Activated CD4-positive, alpha-beta T cell treated with anti-CD3 and anti-CD28 coated beads for 36 hours (primary cell): ENCODE measurements around the gene FKBP5. TPM values are rescaled to one million over a fixed set of nuclear protein-coding genes. Genes with fewer than 3 reads are reported as not detected.
"Not testable (repeated sequence)": the region's sequence is repeated elsewhere in the genome, so short reads cannot be mapped to it uniquely, and the experiment has no call there.

Experiments used
- ATAC-seq: fragments of 200-7000 bp; cut with Tn5 transposase; one replicate; pipeline ENCODE4 v1.10.0; 2021; ENCODE audit warnings: mild to moderate bottlenecking, moderate library complexity
- CTCF ChIA-PET: fragments of 350-600 bp; sonication (Branson Sonifier 250); formaldehyde crosslinking; loops from one replicate; lab custom pipeline; 2021; ENCODE audit warnings: antibody characterized with exemption; lab: Charles Lee
- POLR2A ChIA-PET: fragments of 350-600 bp; sonication (Branson Sonifier 250); formaldehyde crosslinking; loops from one replicate; lab custom pipeline; 2021; ENCODE audit warnings: antibody characterized with exemption, inconsistent platforms; lab: Charles Lee
- DNase-seq: peaks from one replicate; pipeline ENCODE4 v3.0.0-alpha.2; 2020
- H3K27ac Mint-ChIP-seq: one replicate; pipeline ENCODE4 v1.8.0; 2021; ENCODE audit warnings: mixed read lengths
- H3K27me3 Mint-ChIP-seq: one replicate; pipeline ENCODE4 v1.8.0; 2021; ENCODE audit warnings: mixed read lengths
- H3K36me3 Mint-ChIP-seq: one replicate; pipeline ENCODE4 v1.8.0; 2021; ENCODE audit warnings: low read depth, mixed read lengths
- H3K4me1 Mint-ChIP-seq: one replicate; pipeline ENCODE4 v1.8.0; 2021; ENCODE audit warnings: mixed read lengths
- H3K4me3 Mint-ChIP-seq: one replicate; pipeline ENCODE4 v1.8.0; 2021; ENCODE audit warnings: mild to moderate bottlenecking, moderate library complexity, mixed read lengths
- H3K9me3 Mint-ChIP-seq: one replicate; pipeline ENCODE4 v1.8.0; 2021; ENCODE audit warnings: low read depth, mixed read lengths
- intact Hi-C, 2 experiments: fragments of 100-400 bp; cut with DNase I in 1 of 2; cut with micrococcal nuclease in 1 of 2; formaldehyde crosslinking; loops; one replicate each; pipeline versions ENCODE4 v1.14.2 to v1.15.1; 2022 to 2024; cut with DNase I, micrococcal nuclease
- total RNA-seq, 2 experiments: library from RNA; stranded (reverse); gene quantifications; one replicate each; pipeline ENCODE4 v1.2.3, GENCODE V29; 2021

The FKBP5 gene
- total RNA-seq, 2 experiments from 2014 or later, result 140 to 141 TPM

DNA sequence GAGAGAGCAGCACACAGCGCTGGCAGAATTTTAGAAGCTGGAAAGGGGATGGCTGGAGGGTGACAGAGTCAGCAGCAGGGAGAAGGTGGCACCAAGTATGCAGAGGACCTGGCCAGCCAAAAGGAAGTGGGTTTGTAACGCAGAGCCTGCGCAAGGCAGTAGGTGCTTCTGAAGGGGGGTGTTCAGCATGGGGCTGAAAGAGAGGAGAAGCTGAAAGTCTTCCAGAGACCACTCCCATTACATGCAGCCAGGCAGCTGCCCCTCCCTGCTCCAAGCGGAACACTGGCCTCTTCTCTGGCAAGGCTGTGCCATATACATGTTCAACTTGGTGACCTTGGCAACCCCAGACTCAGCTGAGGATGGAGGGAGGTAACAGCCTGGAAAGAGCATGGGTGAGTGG is 133.9 kb downstream of the FKBP5 start:
- DNase-seq (no peak), ATAC-seq (no peak)
- no peaks in the 10 kb centered on the region for H3K4me1 Mint-ChIP-seq
- CTCF ChIA-PET, result interaction anchor here (1.4 to 2.2 kb wide), 2 partner anchors 9 to 182 kb away, joined by 3 to 6 read pairs; partner anchors contain the start of gene ARMC12
- H3K27me3 Mint-ChIP-seq, result no peaks in the 10 kb centered on the region
- H3K9me3 Mint-ChIP-seq, result peaks cover 3% of the 10 kb centered on the region
- H3K27ac Mint-ChIP-seq, result no peak overlapping the region
- POLR2A ChIA-PET, result no interaction called here
- intact Hi-C loops, result no loop called here
- no peak overlapping the region for H3K4me3 Mint-ChIP-seq
- peaks cover 2% of the 10 kb centered on the region for H3K36me3 Mint-ChIP-seq

DNA sequence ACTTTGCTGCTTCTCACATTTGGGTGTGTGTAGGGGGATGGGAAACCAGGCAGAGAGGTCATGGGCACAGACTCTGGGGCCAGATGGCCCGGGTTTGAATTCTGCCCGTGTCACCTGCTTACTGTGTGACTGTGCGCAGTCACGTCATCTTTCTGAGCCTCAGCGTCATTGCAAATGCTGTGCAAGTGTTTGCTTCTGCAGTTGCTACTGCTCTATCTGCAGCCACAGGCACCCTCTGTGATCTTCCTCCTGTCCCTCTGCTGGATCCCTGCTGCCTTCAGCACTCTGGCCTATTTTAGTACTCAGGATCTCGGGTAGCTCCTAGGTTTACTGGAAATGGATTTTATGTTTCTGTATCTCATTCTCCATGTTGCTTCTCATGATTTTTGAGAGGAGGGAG is 135.4 kb downstream of the FKBP5 start:
- no peak overlapping the region for H3K4me3 Mint-ChIP-seq
- ATAC-seq (no peak), DNase-seq (no peak)
- no peaks in the 10 kb centered on the region for H3K4me1 Mint-ChIP-seq
- peaks cover 2% of the 10 kb centered on the region for H3K36me3 Mint-ChIP-seq
- intact Hi-C loops, result loop anchor here in 1 of 2 experiments (2.0 kb wide), 1 partner anchor 211 kb away; the partner anchor contains the start of gene PPARD
- POLR2A ChIA-PET, result no interaction called here
- no peak overlapping the region for H3K27ac Mint-ChIP-seq
- no peaks in the 10 kb centered on the region for H3K27me3 Mint-ChIP-seq
- CTCF ChIA-PET, result interaction anchor here (0.8 to 3.6 kb wide), 13 partner anchors 9 to 257 kb away, joined by 3 to 47 read pairs (median 5); partner anchors contain the start of genes ARMC12 and FANCE
- H3K9me3 Mint-ChIP-seq, result peaks cover 3% of the 10 kb centered on the region

DNA sequence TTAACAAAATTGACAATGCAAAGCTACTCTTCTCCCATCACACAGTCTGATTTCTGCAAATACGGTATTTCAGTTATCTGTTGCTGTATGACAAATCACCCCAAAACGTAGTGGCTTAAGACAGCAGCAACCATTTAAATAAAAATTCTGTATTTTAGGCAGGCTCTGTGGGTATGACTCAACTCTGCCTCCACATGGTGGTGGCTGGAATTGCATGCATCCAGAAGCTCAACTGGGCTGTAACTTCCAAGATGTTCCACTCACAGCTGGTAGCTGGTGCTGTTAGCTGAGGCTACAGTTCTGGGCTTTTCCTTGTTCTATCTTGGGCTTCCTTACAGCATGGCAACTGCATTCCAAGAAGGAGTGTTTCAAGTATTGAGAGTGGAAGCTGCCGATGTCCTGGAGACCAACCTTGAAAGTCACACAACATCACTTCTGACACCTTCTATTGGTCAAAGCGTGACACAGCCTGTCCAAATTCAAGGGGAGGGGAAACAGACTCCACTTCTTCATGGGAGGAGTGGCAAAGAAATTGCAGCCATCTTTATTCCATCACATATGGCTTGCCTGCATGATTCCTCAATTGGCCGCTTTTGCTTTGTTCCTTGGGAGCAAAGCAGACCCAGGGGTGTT is 136.3 kb downstream of the FKBP5 start:
- ATAC-seq (peak; percentile 60), DNase-seq (peak; percentile 80)
- H3K27me3 Mint-ChIP-seq, result no peaks in the 10 kb centered on the region
- ChIA-PET POLR2A (interaction anchor here (0.7 kb wide), 1 partner anchor 81 kb away, joined by 3 read pairs; no protein-coding TSS in a partner anchor), CTCF (interaction anchor here (0.6 to 3.6 kb wide), 36 partner anchors 9 to 368 kb away, joined by 3 to 47 read pairs (median 4); partner anchors contain the start of genes ARMC12, FANCE, FKBP5 and SRPK1)
- intact Hi-C loops, result loop anchor here (1.0 to 2.0 kb wide), 3 partner anchors 29 to 255 kb away; partner anchors contain the start of genes DEF6 (in 1 of the 2) and PPARD (in 1 of the 2)
- H3K4me3 Mint-ChIP-seq, result no peak overlapping the region
- no peak overlapping the region for H3K27ac Mint-ChIP-seq
- peaks cover 2% of the 10 kb centered on the region for H3K36me3 Mint-ChIP-seq
- no peaks in the 10 kb centered on the region for H3K4me1 Mint-ChIP-seq
- peaks cover 3% of the 10 kb centered on the region for H3K9me3 Mint-ChIP-seq

DNA sequence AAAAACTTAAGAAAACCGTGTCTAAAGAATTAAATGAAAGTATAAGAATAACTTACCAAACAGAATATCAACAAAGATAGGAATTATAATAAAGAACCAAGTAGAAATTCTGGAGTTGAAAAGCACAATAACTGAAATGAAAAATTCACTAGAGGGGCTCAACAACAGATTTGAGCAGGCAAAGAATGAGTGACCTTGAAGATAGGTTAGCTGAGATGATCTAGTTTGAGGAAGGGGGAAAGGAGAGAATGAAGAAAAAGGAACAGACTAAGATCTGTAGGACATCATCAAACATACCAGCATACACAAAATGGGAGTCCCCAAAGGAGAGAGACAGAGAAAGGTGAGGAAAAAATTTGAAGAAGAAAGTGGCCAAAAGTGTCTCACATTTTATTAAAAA is 138.3 kb downstream of the FKBP5 start:
- peaks cover 2% of the 10 kb centered on the region for H3K36me3 Mint-ChIP-seq
- CTCF ChIA-PET, result interaction anchor here (1.3 to 3.5 kb wide), 3 partner anchors 8 to 186 kb away, joined by 5 to 38 read pairs (median 5); partner anchors contain the start of gene ARMC12
- no peak for DNase-seq
- H3K27me3 Mint-ChIP-seq, result no peaks in the 10 kb centered on the region
- POLR2A ChIA-PET, result no interaction called here
- no peak overlapping the region for H3K27ac Mint-ChIP-seq
- intact Hi-C loops, result no loop called here
- no peak for ATAC-seq
- H3K9me3 Mint-ChIP-seq, result peaks cover 3% of the 10 kb centered on the region
- no peak overlapping the region for H3K4me3 Mint-ChIP-seq
- no peaks in the 10 kb centered on the region for H3K4me1 Mint-ChIP-seq

DNA sequence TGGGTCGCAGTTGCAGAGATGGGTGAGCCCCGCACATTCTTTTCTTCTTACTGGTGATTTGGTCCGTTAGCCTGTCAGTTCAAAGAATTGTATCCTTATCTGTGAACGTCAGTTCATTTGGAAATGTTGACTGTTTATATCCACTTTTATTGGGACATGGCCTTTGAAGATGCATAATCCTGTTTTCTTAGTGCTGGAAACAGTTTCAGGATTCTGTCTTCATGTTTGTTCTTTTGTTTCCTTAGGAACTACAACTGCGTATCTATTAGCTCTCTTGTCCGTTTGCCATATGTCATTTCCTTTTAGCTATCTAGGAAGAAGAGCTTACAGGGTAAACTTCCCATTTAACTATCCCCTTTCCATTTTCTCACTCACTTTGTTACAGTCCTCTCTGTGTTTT is 141.0 kb downstream of the FKBP5 start:
- intact Hi-C loops, result no loop called here
- POLR2A ChIA-PET, result interaction anchor here (0.7 kb wide), 1 partner anchor 123 kb away, joined by 3 read pairs; no protein-coding TSS in a partner anchor
- Mint-ChIP-seq H3K27ac (no peak overlapping the region), H3K4me3 (no peak overlapping the region), H3K4me1 (peaks cover 6% of the 10 kb centered on the region), H3K9me3 (peaks cover 3% of the 10 kb centered on the region), H3K36me3 (peaks cover 2% of the 10 kb centered on the region), H3K27me3 (no peaks in the 10 kb centered on the region)
- no peak for ATAC-seq
- CTCF ChIA-PET, result interaction anchor here (1.1 to 2.5 kb wide), 5 partner anchors 9 to 91 kb away, joined by 3 to 8 read pairs (median 4); no protein-coding TSS in a partner anchor
- no peak for DNase-seq

DNA sequence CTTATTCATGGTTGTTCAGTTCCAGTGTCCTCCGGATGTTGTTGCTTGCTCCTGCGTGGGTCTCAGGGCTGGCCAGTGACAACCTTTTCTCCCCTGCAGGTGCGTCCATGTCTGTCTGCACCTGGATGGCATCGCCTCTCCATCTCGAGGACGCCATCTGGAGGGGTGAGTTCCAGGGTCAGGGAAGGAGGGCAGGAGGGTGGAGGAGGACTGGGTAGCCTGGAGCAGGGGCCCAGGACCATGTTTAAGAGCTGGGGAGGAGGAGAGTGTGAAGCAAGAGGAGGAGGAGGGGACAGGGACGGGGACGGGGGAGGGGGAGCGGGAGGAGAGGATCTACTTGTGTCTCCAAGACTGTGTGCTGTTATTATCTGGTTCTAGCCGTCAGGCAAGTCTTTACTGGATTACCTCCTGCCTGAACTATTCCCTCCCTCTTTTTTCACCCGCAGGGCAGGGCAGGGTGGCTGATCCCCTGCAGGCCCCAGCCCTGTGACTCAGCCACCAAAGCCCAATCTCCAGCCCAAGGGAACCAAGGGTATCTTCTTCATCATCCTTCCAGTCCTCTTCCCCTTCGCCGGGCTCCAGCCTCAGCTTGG is 143.8 kb downstream of the FKBP5 start:
- H3K4me3 Mint-ChIP-seq, result no peak overlapping the region
- intact Hi-C loops, result no loop called here
- POLR2A ChIA-PET, result interaction anchor here (0.6 kb wide), 1 partner anchor 66 kb away, joined by 3 read pairs; no protein-coding TSS in a partner anchor
- no peak for DNase-seq
- H3K27me3 Mint-ChIP-seq, result no peaks in the 10 kb centered on the region
- no peaks in the 10 kb centered on the region for H3K36me3 Mint-ChIP-seq
- peaks cover 2% of the 10 kb centered on the region for H3K9me3 Mint-ChIP-seq
- CTCF ChIA-PET, result no interaction called here
- H3K27ac Mint-ChIP-seq, result no peak overlapping the region
- ATAC-seq, result no peak
- peaks cover 6% of the 10 kb centered on the region for H3K4me1 Mint-ChIP-seq

DNA sequence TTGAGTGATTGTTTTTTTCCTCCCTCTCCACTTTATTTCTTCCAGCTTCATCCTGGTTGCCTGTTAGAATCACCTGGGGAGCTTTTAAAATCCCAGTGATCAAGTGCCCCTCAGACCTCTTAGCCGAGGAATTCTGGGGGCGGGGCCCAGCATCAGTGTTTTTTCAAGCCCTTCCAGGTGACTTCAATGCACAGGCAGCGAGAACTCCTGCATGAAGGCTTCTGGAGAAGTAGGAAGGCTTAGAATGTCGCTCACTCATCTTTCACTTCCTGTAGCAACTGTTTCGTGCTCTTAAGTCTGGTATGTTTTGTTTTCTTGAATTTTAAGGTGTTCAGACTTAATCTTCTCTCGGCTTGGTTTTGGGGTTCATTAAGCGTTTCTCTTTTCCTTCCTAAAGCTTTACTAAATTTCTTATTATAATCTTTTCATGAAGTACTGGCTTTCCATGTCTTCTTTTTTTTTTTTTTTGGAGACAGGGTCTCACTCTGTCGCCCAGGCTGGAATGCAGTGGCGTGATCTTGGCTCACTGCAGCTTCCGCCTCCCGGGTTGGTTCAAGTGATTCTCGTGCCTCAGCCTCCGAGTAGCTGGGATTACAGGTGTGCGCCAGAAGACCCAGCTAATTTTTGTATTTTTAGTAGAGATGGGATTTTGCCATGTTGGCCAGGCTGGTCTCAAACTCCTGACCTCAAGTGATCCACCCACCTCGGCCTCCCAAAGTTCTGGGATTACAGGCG is 145.1 kb downstream of the FKBP5 start:
- DNase-seq (no peak), ATAC-seq (no peak)
- Mint-ChIP-seq H3K4me3 (no peak overlapping the region), H3K36me3 (no peaks in the 10 kb centered on the region), H3K4me1 (peaks cover 6% of the 10 kb centered on the region), H3K27me3 (no peaks in the 10 kb centered on the region), H3K27ac (no peak overlapping the region), H3K9me3 (peaks cover 2% of the 10 kb centered on the region)
- intact Hi-C loops, result no loop called here
- ChIA-PET CTCF (interaction anchor here (0.7 to 4.9 kb wide), 4 partner anchors 8 to 227 kb away, joined by 3 to 38 read pairs (median 4); no protein-coding TSS in a partner anchor), POLR2A (no interaction called here)

DNA sequence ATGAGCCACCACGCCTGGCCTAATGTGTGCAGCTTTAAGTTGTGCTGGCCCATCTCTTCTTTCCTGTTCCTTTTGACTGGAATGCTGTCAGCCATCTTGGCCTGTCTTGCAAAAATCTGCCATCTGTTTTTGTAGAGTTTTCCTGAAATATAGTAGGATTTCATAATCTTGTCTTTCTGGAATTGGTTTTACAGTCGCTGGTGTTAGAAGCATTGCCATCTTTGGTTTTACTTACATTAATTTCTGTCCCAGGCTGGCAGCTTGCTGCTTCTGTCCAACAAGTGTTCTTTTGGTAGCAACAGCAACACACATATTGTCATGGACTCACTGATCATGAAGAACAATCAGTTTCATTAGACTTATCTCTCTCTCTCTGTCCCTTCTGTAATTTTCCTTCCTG is 146.9 kb downstream of the FKBP5 start:
- Mint-ChIP-seq H3K4me1 (peaks cover 6% of the 10 kb centered on the region), H3K4me3 (no peak overlapping the region), H3K27ac (no peak overlapping the region), H3K9me3 (peaks cover 2% of the 10 kb centered on the region), H3K27me3 (no peaks in the 10 kb centered on the region), H3K36me3 (no peaks in the 10 kb centered on the region)
- DNase-seq (no peak), ATAC-seq (no peak)
- intact Hi-C loops, result no loop called here
- CTCF ChIA-PET, result interaction anchor here (0.9 to 4.9 kb wide), 4 partner anchors 9 to 37 kb away, joined by 3 to 38 read pairs (median 4); no protein-coding TSS in a partner anchor
- POLR2A ChIA-PET, result interaction anchor here (0.7 kb wide), 1 partner anchor 33 kb away, joined by 3 read pairs; no protein-coding TSS in a partner anchor

DNA sequence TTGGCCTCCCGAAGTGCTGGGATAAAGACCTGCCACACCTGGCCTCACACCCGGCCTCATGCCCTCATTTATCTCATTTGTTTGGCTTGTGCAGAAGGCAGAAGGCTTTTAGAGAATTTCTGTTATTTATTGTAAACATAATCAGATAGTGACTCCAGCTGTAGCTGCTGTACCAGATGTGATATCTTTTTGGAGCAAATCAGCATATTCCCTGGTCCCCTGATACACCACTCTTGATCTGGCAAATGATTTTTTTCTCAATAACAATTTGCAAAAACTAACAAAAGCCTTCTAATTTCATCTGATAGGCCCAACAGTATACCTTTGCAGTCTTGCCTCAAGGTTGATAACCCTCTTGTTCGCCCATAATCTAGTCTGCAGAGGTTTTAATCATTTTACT is 149.5 kb downstream of the FKBP5 start:
- peaks cover 9% of the 10 kb centered on the region for H3K4me1 Mint-ChIP-seq
- intact Hi-C loops, result no loop called here
- POLR2A ChIA-PET, result no interaction called here
- peaks cover 2% of the 10 kb centered on the region for H3K27me3 Mint-ChIP-seq
- CTCF ChIA-PET, result interaction anchor here (1.7 kb wide), 1 partner anchor 8 kb away, joined by 4 read pairs; no protein-coding TSS in a partner anchor
- H3K27ac Mint-ChIP-seq, result no peak overlapping the region
- peaks cover 2% of the 10 kb centered on the region for H3K9me3 Mint-ChIP-seq
- ATAC-seq (no peak), DNase-seq (no peak)
- H3K4me3 Mint-ChIP-seq, result no peak overlapping the region
- no peaks in the 10 kb centered on the region for H3K36me3 Mint-ChIP-seq

DNA sequence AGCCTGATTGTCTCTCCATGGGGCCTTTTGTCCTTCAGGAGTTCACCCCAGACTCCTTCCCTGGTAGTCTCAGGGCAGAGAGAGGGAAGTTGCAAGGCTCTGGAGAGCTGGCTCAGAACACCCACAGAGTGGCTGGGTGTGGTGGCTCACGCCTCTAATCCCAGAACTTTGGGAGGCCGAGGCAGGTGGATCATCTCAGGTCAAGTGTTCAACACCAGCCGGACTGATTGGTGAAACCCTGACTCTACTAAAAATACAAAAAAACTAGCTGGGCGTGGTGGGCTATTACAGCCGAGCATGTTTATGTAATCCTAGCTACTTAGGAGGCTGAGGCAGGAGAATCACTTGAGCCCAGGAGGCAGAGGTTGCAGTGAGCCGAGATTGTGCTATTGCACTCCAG is 152.9 kb downstream of the FKBP5 start:
- CTCF ChIA-PET, result interaction anchor here (0.6 to 1.1 kb wide), 4 partner anchors 30 to 331 kb away, joined by 3 to 5 read pairs (median 3); no protein-coding TSS in a partner anchor
- H3K4me1 Mint-ChIP-seq, H3K9me3 Mint-ChIP-seq, ATAC-seq, POLR2A ChIA-PET, intact Hi-C loops, H3K27me3 Mint-ChIP-seq, H3K4me3 Mint-ChIP-seq, H3K27ac Mint-ChIP-seq, H3K36me3 Mint-ChIP-seq, DNase-seq: not testable (repeated sequence)
